Posterior cingulate gyrus (tissue), 11 donors: ENCODE measurements around the gene PELO.

Experiments used
- DNase-seq, 10 donors: peaks; one replicate each; pipeline versions ENCODE4 v3.0.0 to v3.0.0-alpha.2; 2020 to 2021; ENCODE audit warnings: mixed read lengths in 3 of 10
- intact Hi-C: fragments of 100-400 bp; cut with DNase I; formaldehyde crosslinking; loops from one replicate; pipeline ENCODE4 v1.15.1; 2023

PELO gene

DNA sequence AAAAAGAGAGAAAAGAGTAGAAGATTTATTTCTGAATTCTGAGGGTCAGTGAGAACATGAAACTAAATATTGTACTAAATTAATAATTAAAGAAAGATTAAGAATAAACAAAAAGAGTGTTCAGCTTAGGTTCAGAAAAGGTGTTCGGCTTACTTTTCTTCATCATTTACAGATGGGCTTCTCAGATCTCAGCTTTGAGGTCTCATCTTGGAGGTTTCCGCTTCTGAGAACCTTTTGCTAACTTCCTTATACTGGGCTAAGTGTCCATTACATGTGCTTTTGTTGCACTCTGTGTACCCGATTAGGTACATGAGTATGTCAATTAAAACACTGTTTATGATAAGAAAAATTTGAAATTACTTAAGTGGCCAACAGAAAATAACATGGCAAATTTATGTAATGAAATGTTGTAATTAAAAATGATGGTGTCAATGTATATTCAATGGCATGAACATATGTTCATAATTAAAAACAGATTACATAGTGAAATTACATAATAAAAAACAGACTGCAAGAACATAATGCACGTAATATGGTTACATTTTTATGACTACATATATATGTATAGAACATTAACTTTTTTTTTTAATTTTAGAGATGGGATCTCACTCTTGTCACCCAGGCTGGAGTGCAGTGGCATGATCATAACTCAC lies 17.3 kb upstream of the PELO start:
- no peak for DNase-seq
- intact Hi-C loops, result no loop called here

DNA sequence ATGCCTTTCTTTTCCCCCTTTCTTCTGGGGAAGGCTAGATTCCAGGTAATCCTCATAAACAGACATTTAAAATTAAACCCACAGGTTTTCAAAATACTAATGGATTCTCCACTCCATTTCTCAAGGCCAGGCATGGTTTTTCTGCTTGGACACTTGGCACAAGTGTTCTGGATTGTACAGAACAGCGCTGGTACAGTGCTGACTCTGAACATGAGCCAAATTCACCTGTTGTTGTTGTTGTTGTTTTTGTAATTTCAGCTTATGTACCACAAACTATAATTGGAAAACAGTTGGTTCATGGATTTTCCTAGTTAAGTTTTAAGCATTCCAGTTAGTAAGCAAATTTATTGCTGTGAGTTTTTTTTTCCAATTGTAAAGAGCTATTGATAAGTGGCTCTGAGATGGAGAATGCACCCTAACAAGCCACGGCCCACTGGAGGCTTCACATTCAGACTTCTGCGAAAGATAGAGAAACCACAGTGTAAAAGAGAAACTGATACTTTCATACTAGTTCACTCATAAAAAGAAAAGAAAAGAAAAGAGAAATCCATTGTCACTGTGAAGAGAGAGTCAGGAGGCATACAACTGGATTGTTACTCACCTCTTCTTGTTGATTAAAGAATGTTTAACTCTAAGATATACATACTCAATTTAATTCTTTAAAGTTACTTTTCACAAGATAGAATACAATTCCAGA lies 16.2 kb upstream of the PELO start:
- intact Hi-C loops, result no loop called here
- no peak for DNase-seq

DNA sequence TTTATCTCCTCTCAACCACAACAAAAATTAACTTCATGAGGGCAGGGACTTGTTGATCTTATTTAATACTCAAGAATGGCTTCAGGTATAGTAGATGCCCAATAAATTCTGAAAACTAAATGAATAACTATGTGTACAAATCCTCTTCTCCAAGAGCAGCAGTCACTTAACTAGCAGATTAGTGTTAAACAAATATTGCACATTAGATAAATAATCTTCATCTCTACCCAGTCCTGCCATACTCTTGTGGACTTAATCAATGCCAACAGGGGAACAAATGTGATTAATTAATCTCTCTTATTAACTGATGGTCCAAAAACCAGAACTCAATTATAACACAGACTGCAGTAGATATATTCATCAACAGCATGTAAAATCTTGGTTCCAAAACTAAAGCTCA lies 15.0 kb upstream of the PELO start:
- DNase-seq, result no peak
- intact Hi-C loops, result no loop called here

DNA sequence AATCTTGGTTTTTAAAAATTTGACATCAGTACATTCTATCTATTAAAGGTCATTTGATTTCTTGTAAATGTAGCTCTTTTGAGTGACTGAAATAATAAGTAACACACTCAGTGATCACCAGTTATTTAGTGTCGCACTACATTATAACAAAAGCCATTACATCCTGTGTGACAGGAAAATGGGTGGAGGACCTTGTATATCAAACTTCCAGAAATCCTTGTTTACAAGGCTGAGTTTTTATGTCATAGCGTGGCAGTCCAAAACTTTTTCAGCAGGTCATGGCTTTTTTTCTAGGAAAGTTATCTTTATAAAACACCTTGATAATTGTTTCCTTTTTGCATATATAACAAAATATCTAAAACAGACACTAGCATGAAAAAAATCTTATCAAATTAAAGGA lies 14.4 kb upstream of the PELO start:
- intact Hi-C loops, result no loop called here
- no peak for DNase-seq

DNA sequence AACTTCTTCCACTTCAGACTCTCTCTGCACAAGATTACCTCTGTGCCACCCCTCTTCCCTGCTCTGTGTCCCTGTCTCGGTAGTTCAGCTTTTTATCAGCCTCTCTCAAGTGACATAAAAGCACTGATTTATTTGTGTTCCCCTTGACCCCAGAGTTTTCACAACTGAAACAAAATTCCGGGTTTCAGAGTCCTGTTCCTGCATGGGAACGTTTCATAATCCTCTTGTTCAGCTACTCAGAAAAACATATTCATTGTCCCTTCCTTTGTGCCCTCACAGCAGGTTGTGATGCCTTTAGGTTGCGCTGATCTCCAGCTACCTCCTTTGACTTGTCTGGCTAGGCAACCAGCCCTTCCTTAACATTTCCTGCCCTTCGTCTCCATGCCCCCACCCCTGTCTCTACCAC lies 13.7 kb upstream of the PELO start:
- DNase-seq, result no peak
- intact Hi-C loops, result no loop called here

DNA sequence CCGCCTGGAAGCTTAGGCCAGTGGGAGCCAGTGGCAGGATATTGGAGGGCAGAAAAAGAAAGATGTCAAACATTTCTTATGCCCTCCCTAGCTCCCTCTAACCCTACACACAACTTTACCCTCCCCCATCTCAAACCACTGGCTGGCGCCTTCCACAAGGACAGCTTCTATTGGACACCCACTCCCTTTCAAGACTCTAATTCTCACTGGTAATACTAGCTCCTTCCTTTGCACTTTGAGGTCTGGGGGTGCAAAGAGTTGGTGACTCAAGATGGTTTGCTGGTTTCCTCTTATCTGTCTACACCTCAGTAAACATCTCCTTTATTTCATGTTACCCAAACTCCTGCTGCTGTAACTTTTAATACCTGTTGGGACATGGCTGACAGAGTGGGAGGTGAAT lies 11.6 kb upstream of the PELO start:
- DNase-seq, result no peak
- intact Hi-C loops, result no loop called here

DNA sequence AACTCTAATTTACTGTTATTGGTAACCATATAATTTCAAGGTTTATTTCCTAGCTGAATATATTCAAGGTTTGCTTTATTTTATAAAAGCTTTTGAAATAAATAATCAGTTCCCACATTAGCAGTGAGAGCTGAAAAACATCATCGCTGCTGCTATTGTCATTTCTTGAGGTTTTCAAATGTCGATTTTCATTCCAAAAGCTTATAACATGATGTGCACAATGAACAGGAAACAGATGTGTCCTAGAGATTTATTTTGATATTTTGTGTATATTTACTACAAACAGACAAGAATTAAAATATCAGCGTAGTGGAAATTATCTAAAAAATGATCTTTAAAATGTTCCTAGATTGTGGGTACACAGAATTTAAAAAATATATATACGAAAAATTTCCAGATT lies 10.5 kb upstream of the PELO start:
- DNase-seq, result no peak
- intact Hi-C loops, result no loop called here

DNA sequence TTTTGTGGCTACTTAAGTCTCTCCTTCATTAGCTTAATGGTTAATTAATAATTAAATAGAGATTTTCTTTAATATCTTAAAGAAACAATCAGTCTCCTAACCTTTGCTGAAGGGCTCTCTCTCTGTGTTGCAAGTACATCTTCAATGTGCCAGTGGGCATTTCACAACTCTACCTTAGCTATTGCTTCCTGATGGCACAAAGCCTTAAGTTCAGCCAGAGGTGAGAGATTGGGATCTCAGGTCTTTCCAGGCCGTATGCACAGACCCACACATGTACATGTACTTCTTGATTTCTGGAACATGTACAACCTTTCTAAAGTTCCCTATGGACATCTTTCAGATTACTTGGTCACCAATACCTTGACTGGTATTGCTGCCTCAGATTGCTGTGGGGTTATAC lies 8.9 kb upstream of the PELO start:
- intact Hi-C loops, result no loop called here
- no peak for DNase-seq

DNA sequence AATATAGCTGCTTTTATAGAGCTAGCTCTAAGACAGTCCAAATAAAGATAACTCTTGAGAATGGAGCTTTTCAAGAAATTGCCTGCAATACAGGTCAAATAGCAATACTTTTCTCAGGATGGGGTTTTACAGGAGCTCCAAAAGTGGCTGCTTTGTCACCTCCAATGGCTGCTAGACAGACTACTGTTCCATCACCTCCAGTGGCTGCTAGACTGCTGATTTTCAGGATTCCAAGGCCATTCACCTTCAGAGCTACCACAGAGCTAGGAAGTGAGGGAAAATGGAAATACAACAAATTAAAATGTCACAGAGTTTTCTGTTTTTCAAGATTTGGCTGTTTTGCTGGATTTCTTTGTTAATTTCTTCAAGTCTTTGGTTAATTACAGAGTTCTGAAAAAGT lies 8.5 kb upstream of the PELO start:
- DNase-seq, result no peak
- intact Hi-C loops, result no loop called here

DNA sequence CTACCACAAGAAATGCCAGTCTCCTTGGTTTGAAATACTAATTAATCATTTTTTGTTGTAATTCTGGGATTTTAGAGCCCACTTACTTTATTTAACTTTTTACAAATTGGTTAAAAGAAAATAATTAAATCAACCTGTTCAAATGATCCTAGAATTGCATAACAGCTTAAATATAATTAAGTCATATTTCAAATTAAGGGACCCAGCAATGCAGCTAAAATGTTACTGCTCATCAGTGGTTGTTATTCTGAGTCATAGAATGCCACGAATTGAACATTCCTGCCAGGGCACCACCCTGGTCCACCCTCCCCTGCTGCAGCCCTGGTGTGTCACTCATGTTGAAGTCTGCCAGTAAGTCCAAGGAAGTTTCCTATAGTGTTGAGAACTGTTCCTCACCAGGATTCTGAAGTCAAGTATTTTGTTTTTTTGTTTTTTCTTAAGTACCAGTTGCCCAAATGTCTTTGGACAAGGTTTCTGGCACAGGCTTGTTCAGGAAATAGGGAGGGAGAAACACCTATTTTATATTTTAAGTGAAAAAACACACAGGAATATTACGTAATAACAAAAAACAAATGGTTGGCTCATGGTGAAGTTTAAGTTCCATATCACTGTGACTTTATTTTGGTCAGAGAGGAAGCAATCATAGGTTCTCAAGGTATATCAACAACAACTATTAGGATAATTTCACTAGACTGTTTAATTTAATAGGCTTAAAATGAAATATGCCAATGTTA lies 4.3 kb upstream of the PELO start:
- no peak for DNase-seq
- intact Hi-C loops, result no loop called here

DNA sequence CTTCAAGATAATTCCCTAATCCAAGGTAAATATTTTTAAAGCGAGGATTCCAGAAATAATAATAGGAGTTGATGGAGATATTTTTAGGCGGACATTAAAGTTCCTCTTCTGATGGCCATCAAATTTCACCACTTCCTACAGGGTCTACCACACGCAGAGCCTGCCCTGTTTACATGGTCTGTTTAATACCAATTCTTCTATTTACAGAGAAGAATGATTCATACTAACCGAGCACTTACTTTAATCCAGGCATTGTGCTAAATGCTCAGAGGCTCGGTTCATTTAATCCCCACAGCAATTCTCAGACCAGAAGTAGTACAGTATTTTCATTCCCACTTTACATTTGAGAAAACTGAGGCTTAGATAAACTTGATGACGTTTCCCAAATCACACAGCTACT lies 3.0 kb upstream of the PELO start:
- intact Hi-C loops, result no loop called here
- DNase-seq, result no peak

DNA sequence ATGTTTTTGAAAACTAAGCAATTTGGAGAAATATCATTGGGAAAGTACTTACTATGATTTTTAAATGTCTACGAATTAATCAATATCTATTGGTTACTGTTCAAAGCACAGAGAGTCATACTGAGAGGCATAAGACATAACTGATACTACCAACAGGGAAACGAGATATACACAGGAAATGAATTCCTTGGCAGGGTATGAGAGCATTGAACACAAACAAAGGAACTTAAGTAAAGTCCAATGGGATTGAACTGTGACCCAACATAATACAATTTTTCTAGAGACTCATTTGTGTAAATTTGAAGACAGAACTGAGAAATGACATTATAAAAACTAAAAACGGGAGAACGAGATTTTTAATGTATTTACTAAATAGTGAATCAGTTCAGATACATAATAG lies 1.3 kb upstream of the PELO start:
- DNase-seq, result no peak
- intact Hi-C loops, result no loop called here

DNA sequence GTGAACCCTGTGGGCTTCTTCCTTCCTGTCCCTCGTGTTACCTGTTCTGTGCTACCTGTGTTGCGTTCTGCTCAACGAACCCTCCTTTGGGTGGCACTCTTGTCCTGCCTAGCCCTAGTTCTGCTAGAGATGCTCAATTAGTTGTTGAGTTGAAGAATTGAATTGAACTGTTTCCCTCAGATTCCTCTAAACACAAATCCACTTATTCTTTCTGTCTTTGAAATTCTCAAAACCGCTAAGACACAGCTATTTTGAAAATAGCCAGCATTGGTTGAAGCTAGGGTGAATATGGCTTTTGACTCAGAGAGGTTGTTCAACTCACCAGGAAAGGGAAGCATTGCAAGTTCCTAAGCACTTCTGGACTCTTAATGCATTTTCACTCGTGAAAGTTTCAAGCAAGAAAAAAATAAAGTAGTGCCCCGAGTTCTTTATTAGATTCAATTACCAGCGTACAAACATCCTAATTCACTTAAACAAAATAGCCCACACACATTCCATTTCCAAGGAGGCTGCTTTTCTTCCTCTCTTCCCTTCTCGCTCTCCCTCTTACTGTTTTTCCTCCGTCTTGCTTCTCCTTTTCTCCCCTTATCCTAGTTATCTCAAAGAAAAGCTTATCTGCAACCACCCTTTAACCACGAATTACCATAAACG lies 642 bp upstream of the PELO start:
- peak in 1 of 10 donors; percentile 14 for DNase-seq
- intact Hi-C loops, result no loop called here

DNA sequence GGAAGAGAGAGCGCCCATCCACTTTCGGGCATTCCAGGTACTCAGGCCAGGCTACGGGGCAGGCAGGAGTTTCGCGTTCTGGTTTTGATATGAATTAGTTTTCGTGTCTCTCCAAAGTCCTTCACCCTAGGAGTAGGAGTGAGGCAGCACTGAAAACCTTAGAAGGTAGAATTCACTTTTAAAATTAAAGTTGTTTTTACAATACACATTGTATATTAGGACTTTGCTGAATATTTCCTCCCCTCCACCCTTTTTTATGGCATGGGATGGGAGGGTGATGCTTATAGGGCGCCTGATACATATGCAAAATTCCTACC lies 747 bp downstream of the PELO start:
- intact Hi-C loops, result no loop called here
- no peak for DNase-seq

DNA sequence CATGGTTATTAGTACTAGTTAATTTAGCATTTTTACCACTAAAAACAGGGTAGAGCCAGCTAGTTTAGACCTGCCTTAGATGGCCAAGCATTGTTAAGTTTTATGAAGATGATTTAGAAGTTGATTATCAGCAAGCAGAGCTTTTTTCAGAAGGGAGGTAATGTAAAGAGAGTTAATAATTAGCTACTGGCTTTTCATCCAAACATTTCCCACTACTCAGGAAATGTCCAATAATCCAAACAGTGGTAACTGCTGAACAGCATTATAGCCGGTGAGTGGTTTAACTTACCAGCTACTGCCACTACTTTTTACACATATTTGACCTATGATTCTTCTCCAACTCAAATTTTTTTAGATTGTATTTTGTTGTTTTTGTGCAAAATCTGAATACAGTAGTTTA lies 1.7 kb downstream of the PELO start:
- intact Hi-C loops, result no loop called here
- DNase-seq, result no peak

DNA sequence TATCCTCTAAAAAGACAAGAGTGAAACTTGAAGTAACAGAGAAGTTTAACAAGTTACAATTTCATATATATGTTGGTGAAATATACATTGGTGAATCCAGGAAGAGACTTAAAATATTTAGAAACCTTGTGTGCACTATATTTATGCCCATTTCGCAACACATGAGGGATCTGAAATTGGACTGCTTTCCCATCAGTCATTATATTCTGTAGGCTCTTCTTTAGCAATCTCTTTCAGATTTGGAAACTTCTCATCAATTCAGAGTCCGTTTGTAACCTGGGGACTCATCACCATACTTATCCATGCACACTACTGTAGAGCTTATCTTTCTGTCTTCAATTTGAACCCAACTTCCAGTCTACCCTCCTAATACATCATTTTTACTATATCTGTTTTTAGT lies 2.1 kb downstream of the PELO start:
- intact Hi-C loops, result no loop called here

DNA sequence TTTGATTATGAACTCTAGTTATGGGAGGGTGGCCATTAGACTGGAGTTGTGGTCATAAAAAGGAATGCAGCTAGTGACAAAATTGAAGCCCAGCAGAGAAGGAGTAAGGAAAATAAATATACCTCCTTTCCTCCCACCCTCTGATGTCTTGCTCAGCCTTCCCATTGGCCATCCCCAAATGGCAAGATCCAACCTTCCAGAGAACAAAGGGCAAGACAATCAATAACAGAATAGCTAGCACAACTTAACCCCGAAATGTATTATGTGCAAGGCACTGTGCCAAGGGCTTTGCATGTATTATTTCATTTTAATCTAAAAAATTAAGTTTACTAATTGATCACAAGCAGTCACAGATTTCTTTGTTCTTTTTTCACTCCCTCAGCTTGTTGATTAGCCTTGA lies 3.6 kb downstream of the PELO start:
- DNase-seq, result no peak
- intact Hi-C loops, result no loop called here

More for the DNA sequence above, 2.1 kb downstream of the PELO start:
- no peak for DNase-seq

DNA sequence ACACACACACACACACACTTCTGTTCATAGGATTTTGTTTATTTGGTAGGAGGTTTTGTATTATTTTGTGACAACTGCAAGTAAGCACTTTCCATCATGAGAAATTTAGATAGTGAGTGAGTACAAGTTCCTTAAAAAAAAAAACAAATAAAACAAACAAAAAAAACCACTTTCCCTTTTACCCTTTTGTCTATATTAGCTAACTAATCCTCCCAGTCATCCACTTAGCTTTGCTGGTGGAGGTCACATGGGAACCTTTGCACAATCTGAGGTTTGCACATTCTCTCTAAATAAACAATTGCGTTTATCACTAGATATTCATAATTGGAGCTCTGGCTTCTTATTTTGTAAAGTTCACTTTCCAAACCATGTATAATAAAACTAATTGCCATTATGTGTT lies 6.8 kb downstream of the PELO start:
- intact Hi-C loops, result no loop called here
- DNase-seq, result no peak

DNA sequence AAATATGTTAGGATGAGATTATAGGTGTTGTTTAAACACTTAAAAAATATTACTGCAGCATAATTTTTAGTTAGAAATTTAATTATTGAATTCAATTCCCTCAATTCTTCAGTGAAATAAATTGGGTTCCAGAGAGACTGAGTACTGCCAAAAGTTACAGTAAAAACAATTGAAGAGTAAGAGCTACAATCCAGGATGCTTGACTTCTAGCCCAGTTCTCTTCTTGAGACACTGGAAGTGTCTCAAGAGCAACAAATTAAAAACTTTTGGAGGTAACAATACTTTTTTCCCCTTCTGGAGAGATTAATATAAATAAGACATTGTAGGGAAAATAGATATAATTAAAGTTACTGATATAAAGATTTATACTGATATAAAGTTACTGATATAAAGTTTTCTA lies 8.3 kb downstream of the PELO start:
- DNase-seq, result no peak
- intact Hi-C loops, result no loop called here

DNA sequence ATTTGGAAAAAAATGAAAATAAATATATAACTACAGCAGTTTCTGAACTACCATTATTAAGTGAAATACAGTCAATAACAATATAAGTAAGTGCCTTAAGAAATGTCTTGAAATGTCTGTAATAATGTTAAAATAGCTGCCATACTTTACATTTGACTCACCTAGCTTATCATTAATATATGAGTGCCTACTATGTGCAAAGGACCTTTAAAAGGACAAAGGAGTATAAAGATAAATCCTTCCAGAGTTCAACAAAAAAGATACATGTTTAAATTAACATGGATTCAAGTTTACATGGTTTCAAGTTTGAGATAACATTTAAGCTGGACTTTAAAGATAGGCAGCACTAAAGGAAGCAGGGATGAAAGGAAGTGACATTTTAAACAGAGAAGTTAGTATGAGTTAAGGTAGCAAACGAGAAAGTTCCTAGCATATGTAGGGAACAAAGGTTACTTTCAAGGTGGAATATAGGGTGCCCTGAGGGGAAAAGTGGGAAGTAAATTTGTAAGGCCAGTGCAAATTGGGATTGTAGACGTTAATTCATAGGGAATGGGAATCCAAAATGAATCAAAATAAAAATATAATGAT lies 8.9 kb downstream of the PELO start:
- intact Hi-C loops, result no loop called here
- no peak for DNase-seq

DNA sequence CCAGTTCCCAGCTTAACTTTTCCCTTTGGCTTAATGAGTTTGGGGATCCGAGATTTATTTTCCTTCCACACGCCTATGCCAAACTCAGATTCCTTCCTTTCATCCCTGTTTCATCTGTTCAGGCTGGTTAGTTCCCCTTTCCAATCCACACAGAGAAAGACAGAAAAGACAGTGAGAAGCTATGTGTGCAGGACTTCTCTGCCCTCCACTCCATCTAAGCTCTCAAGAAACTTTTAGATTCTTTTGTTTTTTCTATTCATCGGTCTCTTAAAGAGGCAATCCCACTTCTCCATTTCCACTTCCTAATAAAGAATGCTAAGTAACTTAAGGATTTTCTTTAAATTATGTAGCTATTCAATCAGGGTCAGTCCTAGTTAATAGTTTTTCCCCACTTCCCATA lies 11.2 kb downstream of the PELO start:
- DNase-seq, result no peak
- intact Hi-C loops, result no loop called here
